Progenitor cell of endocrine pancreas (in vitro differentiated cells): ENCODE results near the gene PRPF40B. TPM values are rescaled to one million over a fixed set of nuclear protein-coding genes. Genes with fewer than 3 reads are reported as not detected.

Source experiments
- DNase-seq: peaks from one replicate; pipeline ENCODE4 v3.0.0; 2021; ENCODE audit warnings: low spot score; ENCODE audit not compliant: unreplicated experiment
- H3K27ac Mint-ChIP-seq: 2 replicates; pipeline ENCODE4 v1.8.0; 2021; ENCODE audit warnings: mild to moderate bottlenecking, moderate library complexity, mixed read lengths
- H3K27me3 Mint-ChIP-seq: 2 replicates; pipeline ENCODE4 v1.8.0; 2021; ENCODE audit warnings: mixed read lengths
- H3K36me3 Mint-ChIP-seq: 2 replicates; pipeline ENCODE4 v1.8.0; 2022; ENCODE audit warnings: mixed read lengths; ENCODE audit not compliant: insufficient read depth
- H3K4me1 Mint-ChIP-seq: 2 replicates; pipeline ENCODE4 v1.8.0; 2021; ENCODE audit warnings: low read depth, mixed read lengths
- H3K4me3 Mint-ChIP-seq: 2 replicates; pipeline ENCODE4 v1.8.0; 2021; ENCODE audit warnings: low read depth, mild to moderate bottlenecking, moderate library complexity, mixed read lengths
- H3K9me3 Mint-ChIP-seq: 2 replicates; pipeline ENCODE4 v1.8.0; 2021; ENCODE audit warnings: low read depth, mixed read lengths
- CTCF ChIP-seq: fragments of 200-600 bp; sonication (generic); IDR thresholded peaks from one replicate; pipeline ENCODE4 v1.5.0; 2021; ENCODE audit warnings: antibody characterized with exemption, mild to moderate bottlenecking; ENCODE audit not compliant: unreplicated experiment
- total RNA-seq: library from RNA; stranded (reverse); gene quantifications from 2 replicates; pipeline ENCODE4 v1.2.1, GENCODE V29; 2021

PRPF40B gene
- total RNA-seq, 1 donor from 2014 or later = 63.4 TPM

GRCh38 chr12:49587174-49587908 lies 36.0 kb upstream of the PRPF40B start:
- Mint-ChIP-seq H3K36me3 (peaks cover 16% of the 10 kb centered on the region), H3K4me1 (peaks cover 6% of the 10 kb centered on the region), H3K9me3 (no peaks in the 10 kb centered on the region), H3K27ac (no peak overlapping the region), H3K4me3 (no peak overlapping the region), H3K27me3 (no peaks in the 10 kb centered on the region)
- DNase-seq = no peak
- TF ChIP-seq CTCF = peak; percentile 23

- TF ChIP-seq CTCF = no peak
- H3K27me3 Mint-ChIP-seq = no peaks in the 10 kb centered on the region
- H3K4me3 Mint-ChIP-seq = no peak overlapping the region
- H3K4me1 Mint-ChIP-seq = no peaks in the 10 kb centered on the region
- no peak for DNase-seq
- H3K9me3 Mint-ChIP-seq = no peaks in the 10 kb centered on the region
- H3K27ac Mint-ChIP-seq = no peak overlapping the region
- H3K36me3 Mint-ChIP-seq = peaks cover 16% of the 10 kb centered on the region
These were observed 35.1 kb upstream of the PRPF40B start for GRCh38 chr12:49588281-49588680.

GRCh38 chr12:49588721-49589516 lies 34.4 kb upstream of the PRPF40B start:
- no peak overlapping the region for H3K27ac Mint-ChIP-seq
- peaks cover 16% of the 10 kb centered on the region for H3K36me3 Mint-ChIP-seq
- DNase-seq = no peak
- no peak for TF ChIP-seq CTCF
- no peak overlapping the region for H3K4me3 Mint-ChIP-seq
- no peaks in the 10 kb centered on the region for H3K4me1 Mint-ChIP-seq
- H3K9me3 Mint-ChIP-seq = no peaks in the 10 kb centered on the region
- H3K27me3 Mint-ChIP-seq = no peaks in the 10 kb centered on the region

- Mint-ChIP-seq H3K27me3 (no peaks in the 10 kb centered on the region), H3K9me3 (no peaks in the 10 kb centered on the region), H3K4me1 (no peaks in the 10 kb centered on the region), H3K27ac (no peak overlapping the region), H3K36me3 (peaks cover 2% of the 10 kb centered on the region), H3K4me3 (no peak overlapping the region)
- TF ChIP-seq CTCF = no peak
- DNase-seq = no peak
These were observed 24.8 kb upstream of the PRPF40B start for GRCh38 chr12:49598527-49598926.

- no peak for TF ChIP-seq CTCF
These were observed 23.4 kb upstream of the PRPF40B start for GRCh38 chr12:49599961-49600360.

More at GRCh38 chr12:49599961-49600360, 23.4 kb upstream of the PRPF40B start:
- Mint-ChIP-seq H3K27ac (peak overlapping the region; percentile 50), H3K27me3 (no peaks in the 10 kb centered on the region), H3K4me3 (no peak overlapping the region), H3K9me3 (no peaks in the 10 kb centered on the region), H3K36me3 (no peaks in the 10 kb centered on the region), H3K4me1 (no peaks in the 10 kb centered on the region)
- no peak for DNase-seq
